ENCODE results near the gene PIP4P1.

PIP4P1 gene

GRCh38 chr14:20412876-20413743 is 48.1 kb downstream of the PIP4P1 start, which contains the start of gene TEP1:
TEP1 (minus strand) TSS chr14:20413501; CDS start chr14:20408439, 5,062 bp downstream.
- TF ChIP-seq POLR2AphosphoS5 (IDR thresholded peaks at IDR 0.05; ENCODE audit: borderline replicate concordance, low read depth, low read length) (peak; percentile 86), EZH2 (IDR thresholded peaks at IDR 0.05) (no peak)
- H3K27ac ChIP-seq: peak within 1 kb of the TSS; percentile 19; the same call in 1 of the 2 replicates
- peaks cover under 1% of the 10 kb centered on the region; the same call in 1 of the 2 replicates for H3K36me3 ChIP-seq (ENCODE audit: insufficient read depth, low read length)
- H3K9ac ChIP-seq (ENCODE audit: insufficient read length): peak within 1 kb of the TSS; percentile 79
- peak within 1 kb of the TSS; percentile 87 for H3K4me3 ChIP-seq
- no peak for DNase-seq (ENCODE audit: low read depth, low spot score)
- no peaks in the 10 kb centered on the region for H3K9me3 ChIP-seq (ENCODE audit: low read depth, low read length)

DNA sequence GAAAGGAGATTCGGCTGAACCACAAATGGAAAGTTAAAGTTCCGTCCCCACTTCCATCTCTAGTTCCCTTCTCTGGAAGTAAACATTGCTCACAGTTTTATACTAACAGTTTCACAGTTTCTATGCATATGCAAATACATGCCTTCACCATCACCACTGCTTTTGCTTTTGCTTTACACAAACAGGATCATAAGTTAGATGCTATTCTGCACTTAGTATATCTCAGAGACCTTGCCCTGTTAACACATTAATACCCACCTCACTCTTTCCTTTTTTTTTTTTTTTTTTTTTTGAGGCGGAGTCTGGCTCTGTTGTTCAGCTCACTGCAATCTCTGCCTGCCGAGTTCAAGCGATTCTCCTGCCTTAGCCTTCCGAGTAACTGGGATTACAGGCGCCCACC is 48.8 kb downstream of the PIP4P1 start:
- peak overlapping the region; percentile 79 for H3K9ac ChIP-seq (ENCODE audit: insufficient read length)
- no peak overlapping the region for H3K27ac ChIP-seq
- TF ChIP-seq FOXP2 (optimal IDR thresholded peaks at IDR 0.05; ENCODE audit: control extremely low read depth, extremely low read length, insufficient read depth) (no peak), EZH2 (IDR thresholded peaks at IDR 0.05) (no peak), POLR2AphosphoS5 (IDR thresholded peaks at IDR 0.05; ENCODE audit: borderline replicate concordance, low read depth, low read length) (no peak)

DNA sequence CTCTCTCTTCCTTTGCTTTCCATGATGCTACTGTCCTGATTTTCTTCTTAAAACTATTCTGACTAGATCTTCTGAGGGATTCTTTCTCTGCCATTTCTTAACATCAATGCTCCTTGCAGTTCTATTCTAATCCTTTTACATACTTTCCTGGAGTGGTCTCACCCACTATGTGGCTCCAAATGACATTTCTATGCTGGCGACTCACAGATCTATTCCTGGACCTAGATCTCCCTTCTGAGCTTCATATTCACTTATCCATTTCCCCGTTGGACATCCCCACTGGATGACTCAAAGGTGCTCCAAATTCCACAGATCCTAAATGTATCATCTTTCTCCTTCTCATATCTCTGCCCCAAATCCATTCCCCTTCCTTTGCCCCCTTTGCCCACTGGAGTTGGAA is 52.0 kb downstream of the PIP4P1 start:
- no peaks in the 10 kb centered on the region for H3K9me3 ChIP-seq (ENCODE audit: low read depth, low read length)
- no peak overlapping the region for H3K4me3 ChIP-seq
- H3K36me3 ChIP-seq (ENCODE audit: insufficient read depth, low read length): peaks cover 3% of the 10 kb centered on the region; the same call in 1 of the 2 replicates
- peak overlapping the region; percentile 15 for H3K9ac ChIP-seq (ENCODE audit: insufficient read length)
- no peak overlapping the region for H3K27ac ChIP-seq
- TF ChIP-seq POLR2AphosphoS5 (IDR thresholded peaks at IDR 0.05; ENCODE audit: borderline replicate concordance, low read depth, low read length) (no peak), FOXP2 (optimal IDR thresholded peaks at IDR 0.05; ENCODE audit: control extremely low read depth, extremely low read length, insufficient read depth) (no peak), EZH2 (IDR thresholded peaks at IDR 0.05) (no peak)
- DNase-seq (ENCODE audit: low read depth, low spot score): no peak

More for the DNA sequence above, 48.8 kb downstream of the PIP4P1 start:
- DNase-seq (ENCODE audit: low read depth, low spot score): no peak
- no peaks in the 10 kb centered on the region for H3K9me3 ChIP-seq (ENCODE audit: low read depth, low read length)
- peak overlapping the region; percentile 87 for H3K4me3 ChIP-seq
- H3K36me3 ChIP-seq (ENCODE audit: insufficient read depth, low read length): peaks cover 3% of the 10 kb centered on the region; the same call in 1 of the 2 replicates
